GM12864 (cell line): ENCODE measurements around the gene PPP1R7.

Source experiments
- DNase-seq: peaks from one replicate; pipeline ENCODE4 v3.0.0-alpha.2; 2011; ENCODE audit warnings: low read depth
- H3K4me3 ChIP-seq: 2 replicates; pipeline ENCODE4 v1.5.1; 2011; ENCODE audit warnings: mild to moderate bottlenecking, low read depth, low read length, control low read depth
- CTCF ChIP-seq: IDR thresholded peaks from 2 replicates; pipeline ENCODE4 v1.5.1; 2011; ENCODE audit warnings: low read depth, mild to moderate bottlenecking, moderate library complexity, low read length, control low read depth, inconsistent platforms; ENCODE audit errors: missing control alignments

Gene PPP1R7

DNA sequence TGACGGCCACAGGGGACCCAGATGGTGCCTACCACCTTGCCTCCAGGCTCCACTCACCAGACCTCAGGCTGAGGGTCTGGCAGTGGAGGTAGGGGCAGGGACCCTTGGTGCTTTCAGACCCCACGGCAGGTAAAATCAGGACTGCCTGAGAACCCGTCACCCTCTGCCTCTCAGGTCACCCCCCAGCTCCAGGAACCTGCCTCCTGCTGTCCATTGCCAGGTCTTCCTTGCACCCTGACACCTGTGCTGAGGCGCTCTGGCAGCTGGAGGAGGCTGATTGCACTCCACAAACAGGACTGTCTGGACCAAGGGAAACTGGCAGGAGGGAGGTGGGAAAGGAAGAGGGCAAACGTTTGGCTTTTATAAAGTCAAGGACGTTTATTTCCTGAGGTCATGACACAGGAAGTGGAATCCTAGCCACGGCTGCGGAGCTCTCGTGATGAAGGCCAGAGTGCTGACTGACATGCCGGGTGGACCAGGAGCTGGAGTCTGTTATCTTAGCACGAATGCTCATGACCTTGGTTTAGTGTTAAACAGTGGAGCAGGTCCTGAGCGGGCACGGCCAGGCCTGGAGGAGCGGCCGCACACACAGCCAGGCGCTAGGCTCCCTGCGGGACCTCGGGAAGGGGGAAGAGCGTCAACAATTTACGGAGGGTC lies 78.7 kb downstream of the PPP1R7 start:
- H3K4me3 ChIP-seq = no peak overlapping the region
- TF ChIP-seq CTCF = no peak
- DNase-seq = no peak

DNA sequence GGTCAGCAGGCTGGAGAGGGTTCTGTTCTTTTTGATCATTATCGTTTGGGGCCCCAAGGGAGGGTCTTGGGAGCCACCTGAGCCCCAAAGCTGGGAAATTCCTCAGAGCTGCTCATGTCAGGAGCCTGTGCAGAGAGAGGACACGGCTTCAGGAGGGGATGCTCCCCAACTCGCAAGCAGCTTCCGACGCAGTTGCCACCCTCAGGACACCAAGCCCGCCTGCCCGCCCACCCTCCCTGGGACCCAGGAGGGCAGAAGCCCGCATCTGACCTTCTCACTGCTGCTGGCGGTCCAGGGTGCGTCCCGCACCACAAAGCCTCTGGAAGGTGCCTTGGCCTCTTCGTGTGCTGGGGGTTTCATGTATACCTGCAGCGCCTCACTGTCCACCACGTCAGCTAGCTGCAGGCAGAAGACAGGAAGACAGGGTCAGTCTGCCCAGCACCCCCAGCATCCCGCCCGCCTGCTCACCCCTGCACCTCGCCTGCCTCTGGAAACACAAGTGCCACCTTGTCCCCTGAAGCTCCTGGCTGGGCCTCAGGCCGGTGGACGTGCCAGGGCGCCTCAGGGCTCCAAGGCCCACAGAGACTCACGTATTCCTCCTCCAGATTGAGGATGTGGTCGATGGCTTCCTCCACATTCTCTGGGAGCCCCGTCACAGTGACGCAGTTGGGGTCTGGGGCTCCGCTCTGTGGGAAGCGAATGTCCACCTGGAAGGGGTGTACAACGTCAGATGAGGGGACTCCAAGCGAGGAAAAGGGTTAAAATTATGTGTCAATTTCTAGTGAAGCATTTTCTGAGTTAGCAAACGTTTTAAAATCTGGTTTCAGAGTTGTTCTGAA lies 79.5 kb downstream of the PPP1R7 start:
- no peak for DNase-seq
- H3K4me3 ChIP-seq = no peak overlapping the region
- no peak for TF ChIP-seq CTCF

DNA sequence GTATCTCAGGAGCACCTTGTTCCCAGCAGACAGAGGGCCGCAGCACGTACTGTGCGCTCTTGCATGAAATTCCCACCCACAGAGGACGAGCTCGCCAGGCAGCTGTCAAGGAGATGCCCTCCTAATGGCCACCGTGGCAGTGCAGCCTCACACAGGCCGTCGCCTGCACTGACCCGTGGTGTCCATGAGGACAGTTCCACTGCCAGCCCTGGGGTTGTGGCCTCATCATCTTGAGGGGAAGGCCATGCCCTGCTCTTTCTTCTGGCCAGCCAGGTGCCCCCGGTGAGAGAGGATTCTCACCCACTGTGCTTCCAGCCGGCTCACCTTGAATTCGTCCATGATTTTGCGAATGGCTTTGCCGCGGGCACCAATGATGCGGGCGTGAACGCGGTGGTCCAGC lies 80.2 kb downstream of the PPP1R7 start:
- DNase-seq = no peak
- no peak overlapping the region for H3K4me3 ChIP-seq
- TF ChIP-seq CTCF = no peak

DNA sequence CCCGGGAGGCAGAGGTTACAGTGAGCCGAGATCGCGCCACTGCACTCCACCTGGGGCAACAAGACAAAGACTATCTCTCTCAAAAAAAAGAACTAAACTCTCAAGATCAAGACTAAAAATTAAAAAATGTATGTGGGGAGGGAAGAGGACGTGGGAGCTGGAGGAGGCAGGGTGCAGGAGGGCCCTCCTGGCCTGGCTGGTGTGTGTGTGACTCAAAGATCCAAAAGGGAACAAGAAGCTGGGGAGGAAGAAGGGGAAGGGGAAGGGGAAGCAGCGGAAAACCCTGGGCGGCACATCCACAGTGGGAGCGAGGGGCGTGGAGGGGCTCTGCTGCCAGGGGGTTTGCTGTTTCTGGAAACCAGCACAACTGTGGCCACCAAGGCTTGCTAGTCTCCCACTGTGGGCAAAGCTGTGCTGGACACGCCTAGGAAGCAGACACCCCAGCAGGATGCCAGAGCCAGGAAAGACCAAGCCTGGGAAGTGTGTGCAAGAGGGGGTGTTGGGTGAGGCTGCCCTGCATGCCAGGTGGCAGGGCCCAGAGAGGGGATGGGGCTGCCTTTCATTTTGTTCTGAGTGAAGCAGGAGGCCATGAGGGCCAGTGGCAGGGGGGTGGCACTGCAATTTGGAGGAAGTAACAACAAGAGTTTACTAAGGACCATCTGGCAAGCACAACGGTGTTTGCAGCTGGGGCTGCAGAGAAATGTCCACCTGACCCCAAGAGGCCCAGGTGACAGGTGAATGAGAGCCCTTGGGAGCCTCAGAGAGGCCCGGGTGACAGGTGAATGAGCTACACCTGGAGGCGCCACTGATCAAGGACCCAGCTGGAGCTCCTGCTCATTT lies 82.7 kb downstream of the PPP1R7 start:
- no peak overlapping the region for H3K4me3 ChIP-seq
- no peak for TF ChIP-seq CTCF
- DNase-seq = no peak
